Epithelial cell of umbilical artery (primary cell): Measurements from ENCODE around the gene AP4E1. TPM values are rescaled to one million over a fixed set of nuclear protein-coding genes. Genes with fewer than 3 reads are reported as not detected.

Experiments
- total RNA-seq: library from RNA; depleted of rRNA; stranded (reverse); fragments of >200 nt; gene quantifications from 2 replicates; pipeline ENCODE4 v1.2.3, GENCODE V29; 2014

AP4E1 gene
- total RNA-seq = 9.4 and 11.1 TPM in 2 replicates

GRCh38 chr15:50908209-50909009 is at the start of gene AP4E1:
Gene AP4E1 (plus strand): TSS chr15:50908683. CDS start chr15:50908779, 96 bp downstream.

Other genes starting within 250 kb of the AP4E1 start
- gene TRPM7, start 221.9 kb upstream of the AP4E1 start, total RNA-seq = 22.7 and 41.6 TPM in 2 replicates
- gene SPPL2A, start 143.0 kb upstream of the AP4E1 start, total RNA-seq = 32.5 and 68.7 TPM in 2 replicates
- gene TNFAIP8L3, start 186.2 kb downstream of the AP4E1 start, total RNA-seq = 8.8 and 10.2 TPM in 2 replicates